Measurements from ENCODE around the gene STING1.

The STING1 gene

GRCh38 chr5:139474890-139475791, 7.4 kb downstream of the STING1 start:
- H3K9ac ChIP-seq (ENCODE audit: low read length): no peak overlapping the region
- no peaks in the 10 kb centered on the region for H4K20me1 ChIP-seq (ENCODE audit: insufficient read depth, low read length)
- H3K36me3 ChIP-seq (ENCODE audit: insufficient read depth, low read length): no peaks in the 10 kb centered on the region
- H3K4me2 ChIP-seq (ENCODE audit: low read length): no peak overlapping the region
- H3K9me3 ChIP-seq (ENCODE audit: low read length): no peaks in the 10 kb centered on the region
- no peak overlapping the region for H3K27ac ChIP-seq (ENCODE audit: low read depth, low read length, poor library complexity, severe bottlenecking)
- no peak overlapping the region for H3K4me3 ChIP-seq (ENCODE audit: low read depth, low read length, poor library complexity, severe bottlenecking)
- no peaks in the 10 kb centered on the region for H3F3A ChIP-seq (ENCODE audit: insufficient read depth, low read length)
- peaks cover 22% of the 10 kb centered on the region; the same call in 1 of the 2 replicates for H3K27me3 ChIP-seq (ENCODE audit: insufficient read depth, low read length)
- H2AFZ ChIP-seq (ENCODE audit: low read length): no peak overlapping the region
- H3K9me2 ChIP-seq (ENCODE audit: low read depth, low read length): no peaks in the 10 kb centered on the region
- no peaks in the 10 kb centered on the region for H3K79me2 ChIP-seq (ENCODE audit: insufficient read depth, low read length)
- H3K4me1 ChIP-seq (ENCODE audit: insufficient read depth, low read length, severe bottlenecking): peaks cover 4% of the 10 kb centered on the region
- TF ChIP-seq CTCF (IDR thresholded peaks at IDR 0.05; ENCODE audit: low read length): no peak
- no peak for TF ChIP-seq EZH2 (IDR thresholded peaks at IDR 0.05; ENCODE audit: borderline replicate concordance, low read length)

- Histone ChIP-seq H3F3A (ENCODE audit: insufficient read depth, low read length) (no peaks in the 10 kb centered on the region), H3K4me3 (ENCODE audit: low read depth, low read length, poor library complexity, severe bottlenecking) (no peak overlapping the region), H3K9me2 (ENCODE audit: low read depth, low read length) (no peaks in the 10 kb centered on the region), H3K9me3 (ENCODE audit: low read length) (no peaks in the 10 kb centered on the region), H3K27ac (ENCODE audit: low read depth, low read length, poor library complexity, severe bottlenecking) (no peak overlapping the region), H4K20me1 (ENCODE audit: insufficient read depth, low read length) (no peaks in the 10 kb centered on the region), H3K4me1 (ENCODE audit: insufficient read depth, low read length, severe bottlenecking) (peaks cover 4% of the 10 kb centered on the region), H3K9ac (ENCODE audit: low read length) (no peak overlapping the region), H3K79me2 (ENCODE audit: insufficient read depth, low read length) (no peaks in the 10 kb centered on the region), H3K27me3 (ENCODE audit: insufficient read depth, low read length) (peaks cover 22% of the 10 kb centered on the region; the same call in 1 of the 2 replicates), H3K36me3 (ENCODE audit: insufficient read depth, low read length) (no peaks in the 10 kb centered on the region), H2AFZ (ENCODE audit: low read length) (no peak overlapping the region), H3K4me2 (ENCODE audit: low read length) (no peak overlapping the region)
- TF ChIP-seq EZH2 (IDR thresholded peaks at IDR 0.05; ENCODE audit: borderline replicate concordance, low read length): no peak
- no peak for TF ChIP-seq CTCF (IDR thresholded peaks at IDR 0.05; ENCODE audit: low read length)
These were observed 9.0 kb downstream of the STING1 start for GRCh38 chr5:139473565-139473964.

GRCh38 chr5:139473105-139473504, 9.5 kb downstream of the STING1 start:
- TF ChIP-seq CTCF (IDR thresholded peaks at IDR 0.05; ENCODE audit: low read length): no peak
- TF ChIP-seq EZH2 (IDR thresholded peaks at IDR 0.05; ENCODE audit: borderline replicate concordance, low read length): no peak

More at GRCh38 chr5:139473105-139473504, 9.5 kb downstream of the STING1 start:
- H3K27ac ChIP-seq (ENCODE audit: low read depth, low read length, poor library complexity, severe bottlenecking): no peak overlapping the region
- H3K79me2 ChIP-seq (ENCODE audit: insufficient read depth, low read length): no peaks in the 10 kb centered on the region
- H3K4me2 ChIP-seq (ENCODE audit: low read length): no peak overlapping the region
- H3K4me1 ChIP-seq (ENCODE audit: insufficient read depth, low read length, severe bottlenecking): peaks cover 4% of the 10 kb centered on the region
- no peak overlapping the region for H2AFZ ChIP-seq (ENCODE audit: low read length)
- no peaks in the 10 kb centered on the region for H3K36me3 ChIP-seq (ENCODE audit: insufficient read depth, low read length)
- no peak overlapping the region for H3K4me3 ChIP-seq (ENCODE audit: low read depth, low read length, poor library complexity, severe bottlenecking)
- no peaks in the 10 kb centered on the region for H3F3A ChIP-seq (ENCODE audit: insufficient read depth, low read length)
- no peaks in the 10 kb centered on the region for H3K9me2 ChIP-seq (ENCODE audit: low read depth, low read length)
- H4K20me1 ChIP-seq (ENCODE audit: insufficient read depth, low read length): no peaks in the 10 kb centered on the region
- H3K27me3 ChIP-seq (ENCODE audit: insufficient read depth, low read length): peaks cover 22% of the 10 kb centered on the region; the same call in 1 of the 2 replicates
- no peaks in the 10 kb centered on the region for H3K9me3 ChIP-seq (ENCODE audit: low read length)
- no peak overlapping the region for H3K9ac ChIP-seq (ENCODE audit: low read length)
